ENCODE results near the gene RASGRF1.
A peak's percentile ranks its signal among the peaks of the same experiment; 100 is the strongest.
"Not testable (repeated sequence)": the region's sequence is repeated elsewhere in the genome, so short reads cannot be mapped to it uniquely, and the experiment has no call there.

RASGRF1 gene

GRCh38 chr15:79006071-79006470 lies 84.5 kb downstream of the RASGRF1 start:
- no peak for DNase-seq

- peak; percentile 92 to 97 for DNase-seq
Observed at GRCh38 chr15:79004336-79004735, 86.2 kb downstream of the RASGRF1 start.

GRCh38 chr15:79003896-79004295 lies 86.7 kb downstream of the RASGRF1 start:
- DNase-seq: no peak

- DNase-seq: peak; percentile 72 to 90
Observed at GRCh38 chr15:79003301-79003700, 87.3 kb downstream of the RASGRF1 start.

- DNase-seq: peak; percentile 75 to 78
Observed at GRCh38 chr15:79002581-79002980, 88.0 kb downstream of the RASGRF1 start.

GRCh38 chr15:78999636-79000035 lies 90.9 kb downstream of the RASGRF1 start:
- no peak for DNase-seq

GRCh38 chr15:78998526-78998925 lies 92.1 kb downstream of the RASGRF1 start:
- DNase-seq: no peak

GRCh38 chr15:78997981-78998499 lies 92.5 kb downstream of the RASGRF1 start:
- DNase-seq: no peak

- DNase-seq: no peak
Observed at GRCh38 chr15:78996894-78997275, 93.7 kb downstream of the RASGRF1 start.

- no peak for DNase-seq
Observed at GRCh38 chr15:78995921-78996893, 94.4 kb downstream of the RASGRF1 start.

- DNase-seq: not testable (repeated sequence)
Observed at GRCh38 chr15:78995161-78995560, 95.4 kb downstream of the RASGRF1 start.

- peak in 1 of 2 donors; percentile 25 for DNase-seq
Observed at GRCh38 chr15:78993931-78994530, 96.5 kb downstream of the RASGRF1 start.

- DNase-seq: no peak
Observed at GRCh38 chr15:78993257-78993930, 97.2 kb downstream of the RASGRF1 start.

- peak; percentile 62 for DNase-seq
Observed at GRCh38 chr15:78992416-78993256, 97.9 kb downstream of the RASGRF1 start.

- DNase-seq: no peak
Observed at GRCh38 chr15:78991879-78992278, 98.7 kb downstream of the RASGRF1 start.

GRCh38 chr15:78991476-78991875 lies 99.1 kb downstream of the RASGRF1 start:
- no peak for DNase-seq

- DNase-seq: no peak
Observed at GRCh38 chr15:78990278-78990677, 100.3 kb downstream of the RASGRF1 start.

- DNase-seq: no peak
Observed at GRCh38 chr15:78989701-78990240, 100.8 kb downstream of the RASGRF1 start.

GRCh38 chr15:78988361-78988911 lies 102.1 kb downstream of the RASGRF1 start:
- DNase-seq: peak; percentile 99

GRCh38 chr15:78987556-78988360 lies 102.8 kb downstream of the RASGRF1 start:
- no peak for DNase-seq
